Ectodermal cell (in vitro differentiated cells): ENCODE data around the gene PIAS1.
A peak's percentile ranks its signal among the peaks of the same experiment; 100 is the strongest.

Source experiments
- H3K27ac ChIP-seq: 2 replicates; pipeline ENCODE4 v1.7.0; 2013; ENCODE audit warnings: mild to moderate bottlenecking, low read depth, low read length; ENCODE audit not compliant: insufficient read depth, poor library complexity, severe bottlenecking
- H3K27me3 ChIP-seq: 2 replicates; pipeline ENCODE4 v1.7.0; 2013; ENCODE audit warnings: mild to moderate bottlenecking, low read length; ENCODE audit not compliant: insufficient read depth, control insufficient read depth, poor library complexity, severe bottlenecking
- H3K36me3 ChIP-seq: one replicate; pipeline ENCODE4 v1.7.0; 2013; ENCODE audit warnings: low read length; ENCODE audit not compliant: control insufficient read depth, insufficient read depth
- H3K4me1 ChIP-seq: one replicate; pipeline ENCODE4 v1.7.0; 2013; ENCODE audit warnings: low read length; ENCODE audit not compliant: control insufficient read depth, insufficient read depth
- H3K4me3 ChIP-seq: 2 replicates; pipeline ENCODE4 v1.7.0; 2013; ENCODE audit warnings: low read depth, low read length, control low read depth; ENCODE audit not compliant: insufficient read depth
- H3K9me3 ChIP-seq: 2 replicates; pipeline ENCODE4 v1.7.0; 2013; ENCODE audit warnings: mild to moderate bottlenecking, low read length, moderate library complexity; ENCODE audit not compliant: control insufficient read depth
- WGBS, 2 experiments: methylation state at CpG; one replicate each; pipeline ENCODE4 v1.1.7; 2013; ENCODE audit warnings: missing lambda C conversion rate in 2 of 2; 5-methylcytosine and 5-hydroxymethylcytosine counted together

Gene PIAS1

GRCh38 chr15:68061602-68062001 is 7.5 kb downstream of the PIAS1 start:
- no peaks in the 10 kb centered on the region for H3K36me3 ChIP-seq
- H3K4me1 ChIP-seq, result peaks cover 21% of the 10 kb centered on the region
- H3K9me3 ChIP-seq, result no peaks in the 10 kb centered on the region
- no peak overlapping the region for H3K27ac ChIP-seq
- H3K4me3 ChIP-seq, result no peak overlapping the region
- WGBS, 2 experiments, result 84 to 89% methylated on average over 4 to 5 of the region's 5 CpGs
- no peaks in the 10 kb centered on the region for H3K27me3 ChIP-seq

- 94 to 100% methylated on average over 2 to 3 of the region's 3 CpGs for WGBS, 2 experiments
- H3K9me3 ChIP-seq, result no peaks in the 10 kb centered on the region
- no peak overlapping the region for H3K4me3 ChIP-seq
Measured at GRCh38 chr15:68062214-68062613, 8.1 kb downstream of the PIAS1 start.

GRCh38 chr15:68062946-68063465 is 8.9 kb downstream of the PIAS1 start:
- no peaks in the 10 kb centered on the region for H3K9me3 ChIP-seq
- H3K4me3 ChIP-seq, result no peak overlapping the region
- no peaks in the 10 kb centered on the region for H3K36me3 ChIP-seq
- H3K4me1 ChIP-seq, result peaks cover 13% of the 10 kb centered on the region
- H3K27me3 ChIP-seq, result no peaks in the 10 kb centered on the region
- peak overlapping the region; percentile 9 for H3K27ac ChIP-seq

More at GRCh38 chr15:68062214-68062613, 8.1 kb downstream of the PIAS1 start:
- no peak overlapping the region for H3K27ac ChIP-seq
- no peaks in the 10 kb centered on the region for H3K27me3 ChIP-seq
- H3K4me1 ChIP-seq, result peaks cover 17% of the 10 kb centered on the region
- H3K36me3 ChIP-seq, result no peaks in the 10 kb centered on the region

- WGBS, 2 experiments, result 92 to 98% methylated on average over 2 to 3 of the region's 3 CpGs
- H3K4me3 ChIP-seq, result no peak overlapping the region
- H3K9me3 ChIP-seq, result no peaks in the 10 kb centered on the region
- peaks cover 8% of the 10 kb centered on the region for H3K4me1 ChIP-seq
- H3K36me3 ChIP-seq, result no peaks in the 10 kb centered on the region
- no peaks in the 10 kb centered on the region for H3K27me3 ChIP-seq
- no peak overlapping the region for H3K27ac ChIP-seq
Measured at GRCh38 chr15:68063606-68064005, 9.5 kb downstream of the PIAS1 start.

- Histone ChIP-seq H3K4me3 (no peak overlapping the region), H3K9me3 (no peaks in the 10 kb centered on the region), H3K36me3 (no peaks in the 10 kb centered on the region), H3K27me3 (no peaks in the 10 kb centered on the region), H3K27ac (no peak overlapping the region), H3K4me1 (no peaks in the 10 kb centered on the region)
- WGBS, 2 experiments, result 92 to 95% methylated on average over 6 of the region's 6 CpGs
Measured at GRCh38 chr15:68073576-68074288, 19.6 kb downstream of the PIAS1 start.

- H3K9me3 ChIP-seq, result no peaks in the 10 kb centered on the region
- no peak overlapping the region for H3K27ac ChIP-seq
- H3K4me1 ChIP-seq, result peaks cover 3% of the 10 kb centered on the region
- H3K4me3 ChIP-seq, result no peak overlapping the region
- no peaks in the 10 kb centered on the region for H3K36me3 ChIP-seq
- H3K27me3 ChIP-seq, result no peaks in the 10 kb centered on the region
- WGBS, 2 experiments, result 91 to 92% methylated on average over 18 of the region's 18 CpGs
Measured at GRCh38 chr15:68075764-68076385, 21.8 kb downstream of the PIAS1 start.

GRCh38 chr15:68078365-68078764 is 24.2 kb downstream of the PIAS1 start:
- Histone ChIP-seq H3K27ac (no peak overlapping the region), H3K4me1 (peaks cover 9% of the 10 kb centered on the region)
- WGBS, 2 experiments, result 95 to 96% methylated on average over 3 of the region's 3 CpGs

GRCh38 chr15:68080334-68080733 is 26.2 kb downstream of the PIAS1 start:
- 94 to 95% methylated on average over 1 of the region's 1 CpG for WGBS, 2 experiments
- H3K4me3 ChIP-seq, result no peak overlapping the region
- no peaks in the 10 kb centered on the region for H3K9me3 ChIP-seq
- H3K27me3 ChIP-seq, result no peaks in the 10 kb centered on the region
- H3K27ac ChIP-seq, result no peak overlapping the region
- peaks cover 16% of the 10 kb centered on the region for H3K4me1 ChIP-seq
- H3K36me3 ChIP-seq, result no peaks in the 10 kb centered on the region

More at GRCh38 chr15:68078365-68078764, 24.2 kb downstream of the PIAS1 start:
- no peaks in the 10 kb centered on the region for H3K9me3 ChIP-seq
- no peaks in the 10 kb centered on the region for H3K27me3 ChIP-seq
- no peak overlapping the region for H3K4me3 ChIP-seq
- no peaks in the 10 kb centered on the region for H3K36me3 ChIP-seq

- peaks cover 16% of the 10 kb centered on the region for H3K4me1 ChIP-seq
Measured at GRCh38 chr15:68080783-68081182, 26.7 kb downstream of the PIAS1 start.

GRCh38 chr15:68081869-68082505 is 27.9 kb downstream of the PIAS1 start:
- H3K9me3 ChIP-seq, result no peaks in the 10 kb centered on the region
- H3K27me3 ChIP-seq, result no peaks in the 10 kb centered on the region
- 80 to 86% methylated on average over 3 to 4 of the region's 4 CpGs for WGBS, 2 experiments
- peaks cover 4% of the 10 kb centered on the region for H3K36me3 ChIP-seq
- H3K27ac ChIP-seq, result no peak overlapping the region
- H3K4me1 ChIP-seq, result peaks cover 16% of the 10 kb centered on the region
- no peak overlapping the region for H3K4me3 ChIP-seq

More at GRCh38 chr15:68080783-68081182, 26.7 kb downstream of the PIAS1 start:
- Histone ChIP-seq H3K36me3 (no peaks in the 10 kb centered on the region), H3K27me3 (no peaks in the 10 kb centered on the region), H3K9me3 (no peaks in the 10 kb centered on the region), H3K4me3 (no peak overlapping the region), H3K27ac (no peak overlapping the region)
- WGBS, 2 experiments, result 89 to 95% methylated on average over 2 to 3 of the region's 3 CpGs
